HG03097 (cell line): Measurements from ENCODE around the gene NCKIPSD.
"Not testable (repeated sequence)": the region's sequence is repeated elsewhere in the genome, so short reads cannot be mapped to it uniquely, and the experiment has no call there.

Source experiments
- ATAC-seq: cut with Tn5 transposase; IDR thresholded peaks from one replicate; pipeline ENCODE4 v1.9.1; 2021; ENCODE audit not compliant: unreplicated experiment, low FRiP score

NCKIPSD gene

GRCh38 chr3:48685603-48686511 is at the start of gene NCKIPSD:
Gene NCKIPSD, minus strand, starts transcription at chr3:48685915. Its CDS starts 108 bp downstream, at chr3:48685807.
- ATAC-seq = peak; percentile 77

- not testable (repeated sequence) for ATAC-seq
These were observed 49.5 kb upstream of the NCKIPSD start for GRCh38 chr3:48735075-48735767.

GRCh38 chr3:48734541-48734940 is 48.8 kb upstream of the NCKIPSD start:
- ATAC-seq = not testable (repeated sequence)

- not testable (repeated sequence) for ATAC-seq
These were observed 48.2 kb upstream of the NCKIPSD start for GRCh38 chr3:48733752-48734518.

GRCh38 chr3:48727511-48727910 is 41.8 kb upstream of the NCKIPSD start:
- ATAC-seq = no peak

GRCh38 chr3:48725185-48725855 is 39.6 kb upstream of the NCKIPSD start:
- ATAC-seq = not testable (repeated sequence)

- no peak for ATAC-seq
These were observed 38.0 kb upstream of the NCKIPSD start for GRCh38 chr3:48723725-48724124.

- not testable (repeated sequence) for ATAC-seq
These were observed 37.6 kb upstream of the NCKIPSD start for GRCh38 chr3:48723293-48723692.

GRCh38 chr3:48716982-48717746 is 31.4 kb upstream of the NCKIPSD start, which contains the start of gene IP6K2:
Gene IP6K2, minus strand, starts transcription at chr3:48717221. Its CDS starts 21,930 bp downstream, at chr3:48695291.
- peak; percentile 97 for ATAC-seq

- ATAC-seq = no peak
These were observed 30.8 kb upstream of the NCKIPSD start for GRCh38 chr3:48716508-48716981.

GRCh38 chr3:48715174-48715800 is 29.6 kb upstream of the NCKIPSD start:
- no peak for ATAC-seq

GRCh38 chr3:48711727-48712126 is 26.0 kb upstream of the NCKIPSD start:
- ATAC-seq = no peak

- no peak for ATAC-seq
These were observed 23.3 kb upstream of the NCKIPSD start for GRCh38 chr3:48709051-48709461.

GRCh38 chr3:48708481-48708889 is 22.8 kb upstream of the NCKIPSD start:
- ATAC-seq = no peak

- ATAC-seq = no peak
These were observed 21.4 kb upstream of the NCKIPSD start for GRCh38 chr3:48707157-48707556.

- no peak for ATAC-seq
These were observed 16.7 kb upstream of the NCKIPSD start for GRCh38 chr3:48702320-48702920.

- ATAC-seq = no peak
These were observed 15.2 kb upstream of the NCKIPSD start for GRCh38 chr3:48700731-48701405.

GRCh38 chr3:48698891-48699290 is 13.2 kb upstream of the NCKIPSD start:
- ATAC-seq = no peak
